ENCODE data around the gene AAGAB.
"Not testable (repeated sequence)": the region's sequence is repeated elsewhere in the genome, so short reads cannot be mapped to it uniquely, and the experiment has no call there.

AAGAB gene

DNA sequence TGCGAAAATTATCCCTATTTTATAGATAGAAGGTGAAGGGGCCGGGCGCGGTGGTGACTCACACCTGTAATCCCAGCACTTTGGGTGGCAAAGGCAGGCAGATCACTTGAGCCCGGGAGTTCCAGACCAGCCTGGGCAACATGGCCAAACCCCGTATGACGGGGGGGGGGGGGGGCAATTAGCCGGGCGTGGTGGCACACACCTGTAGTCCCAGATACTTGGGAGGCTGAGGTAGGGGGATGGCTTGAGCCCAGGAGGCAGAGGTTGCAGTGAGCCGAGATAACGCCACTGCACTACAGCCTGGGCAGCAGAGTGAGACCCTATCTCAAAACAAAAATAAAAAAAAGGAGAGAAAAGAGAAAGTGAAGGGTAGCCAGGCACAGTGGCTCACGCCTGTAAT is 1.4 kb downstream of the AAGAB start:
- DNase-seq: no peak

DNA sequence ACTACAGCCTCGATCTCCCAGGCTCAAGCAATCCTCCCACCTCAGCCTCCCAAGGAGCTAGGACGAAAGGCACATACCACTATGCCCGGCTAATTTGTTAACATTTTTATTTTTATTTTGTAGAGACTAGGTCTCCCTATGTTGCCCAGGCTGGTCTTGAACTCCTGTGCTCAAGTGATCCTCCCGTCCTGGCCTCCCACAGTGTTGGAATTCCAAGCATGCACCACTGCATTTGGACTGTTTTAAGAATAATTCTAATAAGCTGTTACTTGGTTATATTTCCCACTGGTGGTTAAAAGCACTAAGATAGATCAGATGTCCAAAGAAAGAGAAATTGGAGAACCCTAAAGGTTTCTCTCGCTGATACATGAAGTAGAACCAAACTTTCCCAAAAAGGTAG is 3.1 kb downstream of the AAGAB start:
- DNase-seq: no peak

DNA sequence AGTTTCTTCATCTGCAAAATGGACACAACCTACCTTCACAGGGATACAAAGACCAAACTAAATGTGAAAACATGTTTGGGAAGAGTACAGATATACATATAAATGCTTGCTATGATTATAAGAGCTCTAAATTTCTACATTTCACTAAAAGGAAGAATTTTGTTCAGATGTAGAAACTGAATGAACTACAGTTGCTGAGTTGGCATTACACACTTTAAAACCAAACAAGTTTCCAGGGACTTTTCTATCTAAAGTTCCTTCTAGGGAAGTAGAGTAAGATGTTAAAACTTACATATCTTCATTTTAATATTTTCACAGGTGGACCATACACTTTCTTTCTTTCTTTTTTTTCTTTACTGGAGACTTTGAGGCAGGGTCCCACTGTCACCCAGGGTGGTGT is 4.6 kb downstream of the AAGAB start:
- no peak for DNase-seq

DNA sequence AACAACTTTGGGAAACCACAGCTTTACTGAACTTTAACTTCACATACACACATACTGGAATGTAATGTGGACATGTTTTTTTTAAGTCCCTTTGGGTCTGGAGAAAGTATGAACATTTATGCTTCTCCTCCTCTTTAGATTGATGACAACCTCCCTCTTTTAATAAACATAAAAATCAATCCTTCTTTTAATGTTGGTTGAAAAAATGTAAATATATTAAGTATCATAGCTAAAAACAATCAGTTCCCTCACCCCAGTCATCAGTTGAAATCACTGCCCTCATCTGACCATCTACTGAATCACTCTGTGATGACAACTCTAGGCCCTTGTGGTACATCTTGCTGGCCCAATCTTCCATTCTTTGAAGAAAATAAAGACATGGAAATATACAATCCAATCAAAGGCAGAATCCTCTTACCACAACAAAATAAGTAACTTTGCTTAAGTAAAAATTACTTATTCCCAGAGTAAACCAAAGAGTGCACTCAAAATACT is 6.4 kb downstream of the AAGAB start:
- DNase-seq: no peak

DNA sequence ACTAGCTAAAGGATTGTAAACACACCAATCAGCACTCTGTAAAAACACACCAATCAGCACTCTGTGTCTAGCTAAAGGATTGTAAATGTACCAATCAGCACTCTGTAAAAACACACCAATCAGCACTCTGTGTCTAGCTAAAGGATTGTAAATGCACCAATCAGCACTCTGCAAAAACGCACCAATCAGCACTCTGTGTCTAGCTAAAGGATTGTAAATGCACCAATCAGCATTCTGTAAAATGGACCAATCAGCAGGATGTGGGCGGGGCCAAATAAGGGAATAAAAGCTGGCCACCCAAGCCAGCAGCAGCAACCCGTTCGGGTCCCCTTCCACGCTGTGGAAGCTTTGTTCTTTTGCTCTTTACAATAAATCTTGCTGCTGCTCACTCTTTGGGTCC is 7.9 kb downstream of the AAGAB start:
- DNase-seq: not testable (repeated sequence)

DNA sequence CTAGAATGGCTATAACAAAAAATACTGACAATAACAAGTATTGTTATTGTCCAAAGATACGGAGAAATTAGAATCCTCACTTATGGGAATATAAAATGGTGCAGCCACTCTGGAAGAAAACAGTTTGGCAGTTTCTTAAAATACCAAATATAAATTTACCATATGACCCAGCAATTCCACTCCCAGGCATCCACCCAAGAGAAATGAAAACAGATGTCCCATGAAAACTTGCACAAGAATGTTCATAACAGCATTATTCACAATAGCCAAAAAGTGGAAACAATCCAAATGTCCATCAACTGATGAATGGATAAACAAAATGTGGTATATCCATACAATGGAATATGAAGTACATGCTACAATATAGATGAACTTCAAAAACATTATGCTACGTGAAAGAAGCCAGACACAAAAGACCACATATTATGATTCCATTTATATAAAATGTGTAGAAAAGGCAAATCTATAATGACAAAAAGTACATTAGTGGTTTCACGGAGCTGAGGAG is 9.4 kb downstream of the AAGAB start:
- no peak for DNase-seq

DNA sequence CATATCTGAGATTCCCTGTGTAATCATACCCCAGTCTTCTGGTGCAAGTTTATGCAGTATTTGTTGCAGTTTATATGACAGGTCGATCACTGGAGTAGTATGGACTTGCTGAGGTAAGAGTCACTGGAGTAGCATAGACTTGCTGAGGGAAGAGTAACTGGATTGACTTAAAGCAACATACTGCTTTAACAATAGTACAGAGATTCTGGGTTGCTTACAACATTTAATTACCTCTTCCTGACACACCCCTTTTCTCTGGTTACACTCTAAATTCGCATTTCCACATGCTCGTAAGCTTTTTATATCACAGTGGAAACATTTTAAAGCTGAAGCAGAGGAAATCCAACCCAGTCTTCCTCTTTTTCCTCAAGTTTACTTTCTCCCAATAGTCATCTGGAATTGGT is 11.8 kb downstream of the AAGAB start:
- peak; percentile 76 for DNase-seq

DNA sequence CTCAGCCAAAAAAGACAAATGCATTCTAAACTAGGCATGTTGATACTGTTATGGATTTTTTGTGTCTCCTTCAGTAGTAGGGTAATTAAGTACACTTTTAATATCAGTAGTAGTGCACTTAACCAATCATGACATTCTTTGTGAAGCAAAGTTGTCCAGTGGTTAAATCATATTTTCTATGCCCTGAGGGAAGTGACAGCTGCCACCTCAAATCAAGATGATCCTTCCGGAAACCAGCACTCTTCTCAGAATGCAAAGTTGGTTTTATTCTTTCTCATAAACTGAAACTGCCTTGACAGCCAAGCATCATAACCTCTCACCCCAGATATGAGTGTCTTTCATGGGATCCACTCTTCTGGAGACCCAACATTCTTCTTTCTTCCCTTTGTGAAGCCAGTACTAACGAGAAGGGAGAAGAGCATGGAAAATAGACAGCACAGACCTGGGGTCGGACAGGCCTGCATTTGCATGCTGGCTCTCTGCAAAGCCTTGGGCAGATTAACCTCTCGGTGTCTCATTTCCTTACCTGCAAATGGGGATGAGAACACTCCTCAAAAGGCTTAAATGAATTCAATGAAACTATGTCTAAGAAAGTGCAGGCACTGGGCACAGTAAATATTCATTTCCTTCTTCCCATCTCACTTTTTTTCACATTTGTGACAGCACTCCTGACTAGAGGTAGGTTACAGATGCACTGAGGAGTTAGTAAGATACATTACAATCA is 13.2 kb downstream of the AAGAB start:
- DNase-seq: no peak

DNA sequence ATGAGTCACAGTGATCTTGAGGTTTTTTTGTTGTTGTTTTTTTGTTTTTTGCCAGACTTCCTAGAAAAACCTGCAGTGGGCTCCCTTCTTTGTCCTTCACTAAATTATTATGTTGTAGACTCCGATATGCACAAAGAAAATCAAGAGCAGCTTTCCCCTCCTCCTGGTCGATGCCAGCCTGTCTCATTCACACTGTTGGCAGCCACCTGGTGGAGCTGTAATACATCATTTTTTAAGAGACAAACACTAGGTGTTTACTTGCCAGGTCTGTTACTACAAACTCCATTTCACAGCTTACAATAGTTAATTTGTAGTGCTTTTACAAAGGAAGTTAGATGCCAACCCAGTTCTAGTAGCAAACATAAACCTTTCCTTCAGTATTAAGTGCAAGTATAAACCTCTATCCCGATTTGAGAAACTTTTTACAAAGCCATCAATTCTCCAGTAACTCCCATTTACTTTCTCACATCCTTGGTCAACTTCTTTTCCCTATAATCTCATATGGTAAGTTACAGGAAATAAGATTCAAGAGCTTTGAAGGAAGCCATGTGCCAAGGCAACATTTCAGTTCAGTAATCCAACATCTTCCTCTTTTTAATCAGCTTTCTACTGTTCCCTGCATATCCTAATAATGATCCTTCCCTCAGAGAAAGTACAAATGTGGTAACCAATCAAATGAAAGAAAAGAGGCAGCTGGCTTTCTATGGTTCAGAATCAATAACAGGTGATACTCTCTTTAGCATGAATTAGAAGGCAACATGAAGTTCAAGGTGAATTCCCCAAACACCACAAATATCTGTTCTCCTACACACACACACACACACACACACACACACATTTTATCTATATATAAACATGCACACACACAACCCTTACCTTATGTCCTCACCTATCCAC is 14.0 kb downstream of the AAGAB start:
- DNase-seq: peak; percentile 36

DNA sequence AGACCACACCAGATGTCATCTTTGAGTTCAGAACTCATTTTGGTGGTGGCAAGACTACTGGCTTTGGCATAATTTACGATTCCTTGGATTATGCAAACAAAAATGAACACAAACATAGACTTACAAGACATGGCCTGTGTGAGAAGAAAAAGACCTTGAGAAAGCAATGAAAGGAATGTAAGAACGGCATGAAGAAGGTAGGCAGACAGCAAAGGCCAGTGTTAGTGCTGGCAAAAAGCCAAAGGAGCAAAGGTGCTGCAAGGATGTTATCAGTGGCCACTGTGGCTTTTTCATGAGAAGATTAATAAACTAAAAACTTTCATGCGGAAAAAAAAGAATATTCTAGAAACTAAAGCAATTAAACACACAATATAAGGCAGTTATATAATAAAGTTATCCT is 21.9 kb downstream of the AAGAB start:
- no peak for DNase-seq

DNA sequence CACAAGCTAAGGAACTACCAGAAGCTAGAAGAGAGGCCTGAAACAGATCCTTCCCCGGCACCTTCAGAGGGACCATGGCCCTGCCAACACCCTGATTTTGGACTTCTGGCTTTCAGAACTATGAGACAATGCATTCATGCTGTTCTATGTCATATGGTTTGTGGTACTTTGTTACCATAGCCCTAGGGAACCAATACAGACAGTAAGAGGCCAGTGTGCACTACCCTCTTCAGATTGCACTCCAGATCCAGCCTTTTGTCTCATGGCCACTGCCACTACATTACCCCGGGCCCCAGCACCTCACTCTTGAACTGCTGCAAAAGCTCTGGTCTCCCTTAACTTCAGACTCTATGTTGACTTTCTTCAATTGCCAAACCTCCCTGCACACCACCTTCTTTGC is 24.0 kb downstream of the AAGAB start:
- DNase-seq: no peak

DNA sequence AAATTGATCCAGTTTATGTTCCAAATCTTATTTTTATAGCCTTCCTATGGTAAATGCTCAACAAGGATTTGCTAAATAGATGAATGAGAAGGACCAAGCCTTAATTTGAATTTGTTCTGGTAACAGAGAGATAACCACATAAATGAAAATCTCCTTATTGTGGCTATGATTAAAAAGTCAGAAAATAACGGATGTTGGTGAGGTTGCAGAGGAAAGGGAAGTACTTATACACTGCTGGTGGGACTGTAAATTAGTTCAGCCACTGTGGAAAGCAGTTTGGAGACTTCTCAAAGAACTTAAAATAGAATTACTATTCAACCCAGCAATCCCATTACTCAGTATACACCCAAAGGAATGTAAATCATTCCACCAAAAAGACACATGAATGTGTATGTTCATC is 26.2 kb downstream of the AAGAB start:
- DNase-seq: no peak

DNA sequence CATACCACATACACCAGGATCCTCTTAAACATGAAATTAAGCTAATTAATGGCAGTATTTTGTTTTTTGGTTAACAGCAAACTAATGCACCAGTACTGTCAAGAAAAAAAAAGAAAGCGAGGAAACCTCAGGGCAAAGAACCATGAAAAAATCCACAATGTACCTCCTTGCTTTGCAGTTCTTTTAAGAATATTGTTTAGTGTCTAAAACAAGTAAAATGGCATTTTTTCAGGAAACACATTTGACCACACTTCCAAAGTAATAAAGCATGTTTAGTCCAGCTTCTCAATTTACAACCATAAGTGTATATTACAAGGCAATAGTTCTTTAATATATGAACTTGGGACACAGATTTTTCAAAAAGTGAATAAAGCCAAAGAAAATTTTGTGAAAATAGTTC is 26.6 kb downstream of the AAGAB start:
- no peak for DNase-seq

DNA sequence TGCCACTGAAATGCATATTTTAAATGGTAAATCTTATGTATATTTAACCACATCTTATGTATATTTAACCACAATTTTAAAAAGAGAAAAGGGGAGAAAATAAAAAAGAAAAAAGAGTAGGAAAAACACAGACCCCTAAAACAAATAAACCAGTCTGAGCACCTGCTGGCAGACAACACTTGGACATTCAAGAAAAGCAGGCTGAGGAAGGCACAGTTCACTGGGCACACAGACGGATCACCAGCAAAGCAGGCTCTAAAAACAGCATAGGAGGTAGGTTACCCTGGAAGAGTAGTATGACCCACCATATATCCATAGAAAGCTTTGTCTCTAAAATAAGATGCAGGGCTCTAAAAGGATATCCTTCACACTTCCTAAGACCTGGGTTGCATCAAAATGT is 27.0 kb downstream of the AAGAB start:
- no peak for DNase-seq

DNA sequence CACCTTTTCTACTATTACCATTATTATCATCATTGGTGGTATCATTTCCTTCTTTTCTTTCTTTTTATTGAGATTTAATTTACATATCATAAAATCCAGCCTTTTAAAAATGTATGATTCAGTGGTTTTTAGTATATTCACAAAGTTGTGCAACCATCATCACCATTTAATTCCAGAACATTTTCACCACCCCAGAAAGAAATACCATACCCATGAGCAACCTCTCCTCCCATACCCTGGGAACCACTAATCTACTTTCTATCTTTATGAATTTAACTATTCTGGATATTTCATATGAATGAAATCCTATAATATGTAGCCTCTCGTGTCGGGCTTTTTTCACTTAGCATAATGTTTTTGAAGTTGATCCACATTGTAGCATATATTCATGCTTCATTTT is 29.1 kb downstream of the AAGAB start:
- no peak for DNase-seq

DNA sequence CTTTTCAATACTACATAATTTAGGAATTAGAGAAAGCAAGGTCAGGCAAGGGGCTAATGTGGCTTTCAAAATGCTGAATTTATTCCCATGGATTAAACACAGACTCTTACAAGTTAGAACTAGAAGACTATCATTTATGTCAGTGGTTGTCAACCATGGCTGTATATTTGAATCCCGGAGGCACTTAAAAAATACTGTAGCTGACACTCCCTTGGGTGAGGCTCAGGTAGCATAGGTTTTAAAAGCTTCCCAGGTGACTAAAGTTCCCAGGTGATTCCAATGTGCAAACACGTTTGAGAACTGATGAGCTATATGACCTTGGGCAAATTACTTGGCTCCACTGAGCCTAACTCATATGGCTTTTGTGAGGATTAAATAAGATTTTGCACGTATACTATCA is 29.6 kb downstream of the AAGAB start:
- DNase-seq: no peak

DNA sequence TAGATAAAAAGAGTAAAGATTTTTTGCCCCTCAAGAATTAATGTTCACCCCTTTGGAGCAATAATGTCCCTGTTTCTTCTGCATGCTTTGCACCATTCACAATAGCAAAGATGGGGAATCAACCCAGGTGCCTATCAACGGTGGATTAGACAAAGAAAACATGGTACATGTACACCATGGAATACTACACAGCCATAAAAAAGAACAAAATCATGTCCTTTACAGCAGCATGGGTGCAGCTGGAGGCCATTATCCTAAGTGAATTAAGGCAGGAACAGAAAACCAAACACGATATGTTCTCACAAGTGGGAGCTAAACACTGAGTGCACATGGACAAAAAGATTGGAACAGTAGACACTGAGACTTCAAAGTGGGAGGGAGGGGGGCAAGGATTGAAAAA is 35.2 kb downstream of the AAGAB start:
- DNase-seq: no peak

DNA sequence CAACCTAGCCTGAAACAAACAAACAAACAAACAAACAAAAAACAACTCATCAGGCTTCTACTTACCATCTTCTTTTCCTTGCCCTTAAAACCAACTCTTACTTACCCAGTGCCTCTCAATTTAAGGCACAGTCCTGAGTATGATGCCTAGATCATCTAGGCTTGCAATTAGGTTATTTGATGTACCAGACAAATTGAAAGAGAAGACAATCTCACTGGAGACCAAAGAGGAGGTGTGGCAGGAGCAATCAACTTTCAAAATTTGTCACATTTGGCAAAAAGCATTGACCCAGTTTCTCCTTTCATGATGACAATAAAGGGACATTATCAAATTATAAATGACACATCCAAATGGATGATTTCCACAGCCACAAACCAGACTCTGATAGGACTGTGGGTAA is 36.0 kb downstream of the AAGAB start:
- DNase-seq: no peak

DNA sequence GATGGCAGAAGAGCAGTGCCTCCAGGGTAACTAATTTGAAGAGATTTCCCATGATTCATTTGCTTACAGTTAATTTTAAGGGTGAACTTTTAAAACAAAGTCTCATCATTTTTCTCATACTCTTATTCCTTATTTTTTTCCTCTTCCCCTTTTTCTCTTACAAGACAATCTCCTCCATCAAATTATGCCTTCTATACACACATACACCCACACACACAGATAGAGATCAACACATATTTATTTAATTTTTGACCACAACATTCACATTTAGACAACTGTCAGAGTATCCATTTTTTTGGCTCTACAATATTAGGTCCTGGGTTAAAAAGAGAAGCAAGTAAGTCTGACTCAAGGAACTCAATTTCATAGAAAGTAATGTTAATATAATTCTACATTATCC is 37.6 kb downstream of the AAGAB start:
- DNase-seq: no peak

DNA sequence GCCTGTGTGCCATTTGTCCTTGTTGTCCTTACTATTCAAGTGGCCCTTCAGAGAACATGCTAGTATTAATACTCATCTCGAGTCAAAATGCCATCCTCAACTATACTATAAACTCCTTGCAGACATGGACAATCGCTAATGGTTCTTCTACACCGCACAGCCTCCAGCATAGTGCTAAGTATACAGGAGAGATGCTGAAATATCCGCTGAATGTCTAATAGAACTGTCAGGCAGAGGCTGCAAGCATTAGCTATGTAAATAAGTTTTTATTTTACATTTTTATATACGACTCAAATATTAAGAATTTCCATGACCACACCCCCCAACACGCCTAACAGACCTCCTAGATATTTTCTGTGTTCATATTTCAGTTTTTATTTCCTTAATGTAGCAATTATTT is 39.4 kb downstream of the AAGAB start:
- DNase-seq: no peak

DNA sequence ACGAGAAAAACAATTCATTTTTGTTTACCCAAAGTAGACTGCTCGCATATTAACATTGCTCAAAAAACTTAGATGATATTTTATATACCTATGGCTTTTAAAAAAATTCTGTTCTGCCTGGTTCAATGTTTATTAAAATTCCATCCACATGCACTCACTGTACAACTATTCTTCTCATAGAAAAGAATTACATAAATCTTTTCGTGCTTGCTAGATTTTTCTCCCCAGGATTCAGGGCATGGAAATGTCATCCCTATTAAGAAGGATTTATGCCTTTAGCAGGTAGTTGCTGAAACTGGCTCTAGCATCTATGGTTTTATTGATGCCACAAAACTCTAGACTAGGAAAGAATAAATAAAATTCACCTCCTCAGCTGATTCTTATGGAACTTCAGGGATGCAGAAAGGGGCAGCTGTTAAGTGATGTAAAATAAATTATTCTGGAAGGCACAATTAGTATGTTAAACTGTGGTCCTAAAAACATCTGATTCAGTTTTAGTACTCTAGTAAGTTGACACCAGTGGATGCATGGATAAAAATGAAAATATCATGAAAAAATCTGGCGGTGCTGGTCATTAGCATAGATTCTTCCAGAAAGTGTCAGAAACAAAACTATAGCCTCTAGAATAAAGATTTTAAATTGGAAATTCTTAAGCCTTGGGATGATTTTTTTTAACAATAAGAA is 41.6 kb downstream of the AAGAB start:
- DNase-seq: no peak

DNA sequence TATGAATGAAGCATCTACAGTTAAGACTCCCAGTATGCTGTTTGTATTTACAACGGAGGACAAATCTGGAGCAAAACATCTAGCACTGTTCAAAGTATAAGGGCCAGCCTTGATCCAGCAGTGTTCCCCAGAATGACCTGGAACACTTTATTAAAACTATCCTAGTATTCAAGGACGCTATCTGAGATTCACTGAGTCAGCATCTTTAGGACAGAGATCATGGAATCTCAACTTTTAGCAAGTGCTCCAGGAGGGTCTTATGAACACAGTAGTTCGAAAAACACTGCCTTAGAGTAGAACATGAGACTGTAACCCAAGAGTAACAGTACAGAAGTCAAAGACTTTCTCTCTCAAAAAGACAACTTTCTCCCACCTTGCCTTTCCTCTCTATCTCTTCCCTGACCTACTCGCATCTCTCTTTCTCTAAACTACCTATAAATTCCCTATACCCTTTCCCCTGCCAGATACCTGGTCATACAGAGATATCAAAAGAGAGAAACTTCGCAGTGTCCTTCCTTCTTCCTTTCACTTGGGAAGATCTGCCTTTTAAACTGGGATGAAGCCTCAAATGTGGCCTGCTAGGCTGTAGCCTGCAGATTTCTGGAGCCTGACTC is 43.8 kb downstream of the AAGAB start:
- DNase-seq: no peak

DNA sequence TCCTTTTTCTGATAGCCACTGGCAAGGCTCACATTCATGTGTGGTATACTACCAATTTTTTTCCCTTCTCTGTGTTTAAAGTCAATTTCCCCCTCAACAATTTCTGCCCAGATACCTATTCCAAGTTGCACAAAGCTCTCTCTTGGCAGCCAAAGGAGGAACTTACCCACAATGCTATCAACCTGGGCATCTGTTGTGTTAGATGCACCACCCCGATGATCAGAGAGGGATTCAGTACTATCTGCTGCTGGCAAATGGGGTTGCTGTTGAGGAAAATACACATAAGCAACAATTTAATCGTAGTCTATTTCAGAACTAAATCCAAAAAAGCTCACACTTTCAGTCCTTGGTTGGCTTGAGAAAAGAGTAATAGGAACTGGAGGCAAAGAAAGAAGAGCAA is 46.1 kb downstream of the AAGAB start:
- DNase-seq: no peak
